Stimulated activated CD4-positive, alpha-beta T cell treated with anti-CD3 and anti-CD28 coated beads, Interleukin-4, amount 100 ng/mL, for 48 hours (primary cell): Measurements from ENCODE around the gene RP9.
"Not testable (repeated sequence)": the region's sequence is repeated elsewhere in the genome, so short reads cannot be mapped to it uniquely, and the experiment has no call there.

Experiments used
- DNase-seq, 2 donors: peaks; one replicate each; pipeline ENCODE4 v3.0.0-alpha.2; 2020; ENCODE audit warnings: low read depth in 2 of 2

Gene RP9

GRCh38 chr7:33101906-33102305 lies 7.3 kb downstream of the RP9 start:
- DNase-seq = no peak

DNA sequence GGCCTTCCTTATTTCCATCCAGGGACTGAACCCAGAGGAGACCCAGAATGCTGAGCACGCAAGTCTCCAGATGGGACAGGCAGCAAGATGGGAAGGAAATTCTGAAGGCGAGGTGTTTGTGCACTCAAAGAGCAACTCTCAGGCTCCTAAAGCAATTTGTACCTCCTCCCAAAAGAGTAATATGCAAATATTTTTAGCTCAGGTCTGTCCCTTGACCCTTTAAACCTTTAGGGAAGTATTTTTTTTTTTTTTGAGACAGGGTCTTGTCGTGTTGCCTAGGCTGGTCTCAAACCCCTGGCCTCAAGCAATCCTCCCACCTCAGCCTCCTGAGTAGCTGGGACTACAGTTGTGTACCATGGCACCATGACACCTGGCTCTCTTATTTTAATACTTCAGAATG lies 8.4 kb downstream of the RP9 start:
- DNase-seq = no peak

DNA sequence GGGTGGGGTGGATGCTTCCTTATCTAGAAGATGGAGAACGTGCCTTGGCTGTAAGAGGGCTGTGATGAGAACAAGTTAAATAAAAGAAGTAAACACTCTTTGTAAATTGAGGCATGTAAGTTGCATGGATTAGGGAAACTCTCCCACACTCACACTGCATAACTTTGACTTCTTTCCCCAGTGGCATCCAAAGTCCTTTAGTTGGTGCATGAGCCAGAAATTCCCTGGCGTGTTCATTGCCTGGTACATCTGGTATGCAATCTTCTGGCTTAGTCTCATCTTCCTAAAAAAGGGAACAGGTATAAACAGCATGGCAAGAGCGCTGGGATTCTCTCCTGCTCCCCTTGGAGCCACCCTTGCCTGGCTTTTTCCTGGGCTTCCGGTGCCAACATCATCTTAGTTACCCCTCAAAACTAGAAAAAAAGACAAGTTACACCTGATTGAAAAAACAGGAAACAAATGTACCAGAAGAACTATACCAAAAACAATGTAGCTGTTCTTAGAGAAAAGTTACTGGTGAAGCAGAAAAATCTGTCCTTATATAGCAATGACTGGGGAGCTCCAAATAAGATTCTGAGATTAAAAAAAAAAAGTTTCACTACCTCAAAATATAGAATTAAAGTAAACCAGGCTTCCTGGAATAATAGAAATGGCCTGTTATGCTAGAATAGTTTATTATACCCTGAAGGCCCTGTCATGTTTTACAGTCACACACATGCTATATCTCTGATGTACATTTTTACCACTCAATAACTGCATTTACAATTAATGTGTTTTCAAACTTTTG lies 9.9 kb downstream of the RP9 start:
- DNase-seq = no peak

DNA sequence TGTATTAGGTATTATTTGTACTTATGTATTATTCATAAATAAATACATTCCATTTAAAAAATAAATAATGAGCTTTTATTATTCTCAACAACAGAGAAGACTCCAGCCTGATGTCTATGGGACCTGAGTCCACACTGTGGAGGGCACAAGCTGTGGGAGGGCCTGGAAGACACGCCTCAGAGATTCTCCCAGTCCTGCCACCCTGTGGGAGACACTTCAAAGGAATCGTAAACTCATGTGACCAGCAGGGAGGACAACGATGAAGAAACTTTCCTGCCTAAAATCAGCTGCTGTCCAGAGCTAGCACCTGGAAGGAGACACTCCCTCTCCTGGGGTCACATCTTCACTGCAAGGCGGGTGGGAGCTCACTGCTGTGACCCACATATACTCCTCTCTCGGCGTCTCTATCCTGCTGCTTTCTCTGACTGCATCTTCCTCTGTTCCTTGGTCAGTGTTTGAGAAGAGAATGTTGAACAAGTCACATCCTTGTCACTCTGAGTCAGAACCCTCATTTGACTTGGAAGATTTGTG lies 14.4 kb downstream of the RP9 start:
- DNase-seq = not testable (repeated sequence)

- DNase-seq = no peak
These were observed 15.9 kb downstream of the RP9 start for GRCh38 chr7:33093266-33093665.

- DNase-seq = no peak
These were observed 17.5 kb downstream of the RP9 start for GRCh38 chr7:33091641-33092191.

DNA sequence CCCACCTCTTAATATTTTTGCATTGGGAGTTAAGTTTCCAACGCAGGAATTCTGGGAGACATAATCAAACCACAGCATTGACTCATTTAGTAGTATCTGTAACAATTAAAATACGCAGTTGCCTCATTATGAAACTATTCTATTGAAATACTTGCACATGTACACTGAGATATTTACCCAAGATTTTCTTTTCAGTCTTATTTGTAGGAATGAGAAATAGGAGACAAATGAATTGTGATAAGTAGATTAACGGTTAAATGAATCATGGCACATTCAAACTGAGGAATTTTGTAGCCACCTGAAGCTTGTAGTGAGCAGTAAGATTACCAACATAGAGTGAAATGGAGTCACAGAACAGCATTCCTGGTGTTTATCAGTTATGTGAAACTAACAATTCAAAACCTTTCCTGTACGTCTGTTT lies 18.1 kb downstream of the RP9 start:
- no peak for DNase-seq

DNA sequence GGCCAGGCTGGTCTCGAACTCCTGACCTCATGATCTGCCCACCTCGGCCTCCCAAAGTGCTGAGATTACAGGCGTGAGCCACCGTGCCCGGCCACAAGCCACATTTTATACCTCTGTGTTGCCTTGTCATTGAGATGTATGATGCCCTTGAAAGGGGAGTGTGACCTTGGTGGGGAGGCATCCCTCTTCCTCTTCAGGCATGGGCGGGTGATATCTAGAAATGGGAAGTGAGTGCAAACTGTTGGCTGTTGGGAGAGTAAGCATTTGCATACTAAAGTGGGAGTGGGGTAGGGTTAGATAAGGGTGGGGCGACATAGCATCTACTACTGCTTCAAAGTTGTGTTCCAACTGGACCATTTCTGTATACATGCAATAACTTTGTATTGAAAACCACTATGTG lies 20.1 kb downstream of the RP9 start:
- DNase-seq = no peak

- no peak for DNase-seq
These were observed 21.3 kb downstream of the RP9 start for GRCh38 chr7:33087858-33088257.

- DNase-seq = no peak
These were observed 21.8 kb downstream of the RP9 start for GRCh38 chr7:33087356-33087755.

- no peak for DNase-seq
These were observed 29.2 kb downstream of the RP9 start for GRCh38 chr7:33079763-33080690.

DNA sequence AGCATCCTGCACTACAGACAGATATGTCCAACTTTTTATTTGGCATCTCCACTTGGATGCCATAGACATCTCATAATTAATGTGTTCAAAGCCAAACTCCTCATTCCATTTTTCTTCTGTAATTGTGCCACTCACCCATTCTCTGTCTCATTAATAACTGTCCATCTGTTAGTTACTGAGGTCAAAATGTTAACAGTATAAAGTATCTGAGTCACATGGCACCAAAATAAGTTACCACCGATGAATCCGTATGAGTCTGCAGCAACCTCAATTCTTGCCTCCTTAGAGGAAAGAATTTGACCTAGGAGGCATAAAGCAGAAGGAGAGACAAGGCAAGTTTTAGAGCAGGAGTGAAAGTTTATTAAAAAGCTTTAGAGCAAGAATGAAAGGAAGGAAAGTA lies 30.1 kb downstream of the RP9 start:
- no peak for DNase-seq

GRCh38 chr7:33076737-33077136 lies 32.5 kb downstream of the RP9 start:
- no peak for DNase-seq

DNA sequence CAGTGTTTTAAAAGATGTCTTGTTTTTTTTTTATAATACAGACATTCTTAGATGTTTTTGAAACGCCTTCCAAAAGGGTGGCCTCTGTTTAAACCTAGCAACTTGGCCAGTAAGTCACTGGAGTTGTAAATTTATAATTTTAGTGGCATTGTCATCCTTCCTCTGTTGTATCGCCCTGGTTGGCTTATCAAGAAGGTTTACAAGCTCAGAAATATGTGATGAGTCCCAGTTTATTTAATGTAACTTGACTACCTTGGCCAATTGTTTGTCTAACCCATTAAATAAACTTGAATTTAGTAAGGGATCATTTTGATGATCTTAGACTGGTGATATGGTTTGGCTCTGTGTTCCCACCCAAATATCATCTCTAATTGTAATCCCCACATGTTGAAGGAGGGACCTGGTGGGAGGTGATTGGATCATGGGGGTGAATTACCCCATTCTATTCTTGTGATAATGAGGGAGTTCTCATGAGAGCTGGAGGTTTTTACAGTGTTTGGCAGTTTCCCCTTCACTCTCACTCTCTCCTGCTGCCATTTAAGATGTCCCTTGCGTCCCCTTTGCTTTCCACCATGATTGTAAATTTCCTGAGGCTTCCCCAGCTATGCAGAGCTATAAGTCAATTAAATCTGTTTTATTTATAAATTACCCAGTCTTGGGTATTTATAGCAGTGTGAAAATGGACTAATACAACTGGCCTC lies 33.2 kb downstream of the RP9 start:
- DNase-seq = no peak

GRCh38 chr7:33073243-33073642 lies 36.0 kb downstream of the RP9 start:
- DNase-seq = no peak

DNA sequence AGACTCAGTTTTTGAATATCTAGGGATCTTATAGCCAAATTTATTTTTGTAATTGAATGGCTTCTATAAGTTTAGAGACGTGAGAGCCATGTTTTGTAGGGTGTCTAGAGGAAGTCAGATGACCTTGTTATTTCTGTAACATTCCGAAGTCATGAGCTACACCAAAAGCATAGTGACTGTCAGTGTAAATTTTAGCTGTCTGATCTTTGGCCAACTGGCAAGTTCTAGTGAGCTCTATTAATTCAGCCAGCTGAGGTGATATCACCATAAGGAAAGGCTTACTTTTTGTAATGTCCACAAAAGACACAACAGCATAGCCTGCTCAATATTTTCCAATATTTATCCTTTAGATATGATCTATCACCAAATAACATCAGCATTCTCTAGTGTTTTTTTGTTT lies 36.7 kb downstream of the RP9 start:
- no peak for DNase-seq

GRCh38 chr7:33070831-33071230 lies 38.4 kb downstream of the RP9 start:
- DNase-seq = no peak

DNA sequence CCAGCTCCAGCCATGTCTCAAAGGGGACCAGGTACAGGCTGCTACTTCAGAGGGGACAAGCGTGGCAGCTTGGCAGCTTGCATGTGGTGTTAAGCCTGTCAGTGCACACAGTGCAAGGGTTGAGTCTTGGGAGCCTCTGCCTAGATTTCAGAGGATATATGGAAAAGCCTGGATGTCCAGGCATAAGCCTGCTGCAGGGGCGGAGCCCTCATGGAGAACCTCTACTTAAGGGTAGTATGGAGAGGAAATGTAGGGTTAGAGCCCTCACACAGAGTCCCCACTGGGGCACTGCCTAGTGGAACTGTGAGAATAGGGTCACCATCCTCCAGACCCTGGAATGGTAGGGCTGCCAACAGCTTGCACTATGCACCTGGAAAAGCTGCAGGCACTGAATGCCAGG lies 38.9 kb downstream of the RP9 start:
- no peak for DNase-seq

DNA sequence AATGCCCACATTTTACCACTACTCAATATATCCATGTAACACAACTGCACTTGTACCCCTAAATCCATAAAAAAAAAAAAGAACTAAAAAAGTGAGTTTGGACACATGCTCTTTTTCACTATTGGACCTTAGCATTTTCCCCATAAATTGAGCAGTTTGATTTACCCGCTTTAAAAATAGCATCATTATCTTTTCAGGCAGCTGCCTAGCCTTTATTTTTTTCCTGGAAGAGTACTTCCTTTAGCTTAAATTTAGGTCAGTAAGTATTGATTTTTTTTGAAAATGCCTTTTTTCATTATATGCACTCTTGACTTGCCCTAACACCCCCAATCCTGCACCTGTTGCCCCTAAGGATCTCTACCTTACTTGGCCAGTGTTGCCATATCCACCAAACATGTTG lies 41.3 kb downstream of the RP9 start:
- DNase-seq = no peak

- no peak for DNase-seq
These were observed 42.4 kb downstream of the RP9 start for GRCh38 chr7:33066771-33067170.

- no peak for DNase-seq
These were observed 43.2 kb downstream of the RP9 start for GRCh38 chr7:33065981-33066380.
